ENCODE measurements around the gene HOXA10.

- TF ChIP-seq EZH2phosphoT487 (IDR thresholded peaks at IDR 0.05; ENCODE audit: low read length) (no peak), CTCF (IDR thresholded peaks at IDR 0.05; ENCODE audit: low read length) (no peak)
These were observed 31.5 kb upstream of the HOXA10 start for GRCh38 chr7:27205325-27206280.

Measured in MM.1S (cell line).